Keratinocyte (primary cell): ENCODE results near the gene MDN1. TPM values are rescaled to one million over a fixed set of nuclear protein-coding genes. Genes with fewer than 3 reads are reported as not detected.

Experiments used
- DNase-seq: peaks from one replicate; pipeline ENCODE4 v3.0.0-alpha.2; 2011; ENCODE audit warnings: low read depth, missing footprints, low spot score
- FAIRE-seq: peaks from 2 replicates; lab custom pipeline; 2011; peaks lifted over from hg19 to GRCh38; lab: Jason Lieb, UNC
- H2AFZ ChIP-seq: 2 replicates; pipeline ENCODE4 v1.6.0; 2012; ENCODE audit warnings: low read length, control low read depth, inconsistent platforms; ENCODE audit not compliant: control insufficient read depth
- H3K27ac ChIP-seq: 2 replicates; pipeline ENCODE4 v1.5.1; 2011; ENCODE audit warnings: low read length; ENCODE audit not compliant: control insufficient read depth, insufficient read depth
- H3K27me3 ChIP-seq: 3 replicates; pipeline ENCODE4 v1.6.0; 2011; ENCODE audit warnings: low read length; ENCODE audit not compliant: control insufficient read depth, insufficient read depth; ENCODE audit errors: extremely low read depth
- H3K36me3 ChIP-seq, 2 experiments: 2 replicates in 1 of 2; 3 replicates in 1 of 2; pipeline ENCODE4 v1.5.1; 2011; ENCODE audit warnings: low read length in 2 of 2, mild to moderate bottlenecking in 1 of 2; ENCODE audit not compliant: control insufficient read depth in 2 of 2, insufficient read depth in 2 of 2; ENCODE audit errors: extremely low read depth in 1 of 2
- H3K4me1 ChIP-seq: 3 replicates; pipeline ENCODE4 v1.5.1; 2011; ENCODE audit warnings: low read length; ENCODE audit not compliant: control insufficient read depth, insufficient read depth; ENCODE audit errors: extremely low read depth
- H3K4me2 ChIP-seq: 3 replicates; pipeline ENCODE4 v1.6.0; 2011; ENCODE audit warnings: low read depth, low read length; ENCODE audit not compliant: control insufficient read depth, insufficient read depth; ENCODE audit errors: extremely low read depth
- H3K4me3 ChIP-seq, 3 experiments: fragments of 200-600 bp in 1 of 3; sonication (generic) in 1 of 3; 2 replicates in 2 of 3; 3 replicates in 1 of 3; pipeline ENCODE4 v1.5.1; 2011 to 2016; ENCODE audit warnings: low read length in 3 of 3, mild to moderate bottlenecking in 3 of 3, control low read depth in 2 of 3, inconsistent platforms in 1 of 3, low read depth in 1 of 3, mixed read lengths in 1 of 3, mixed run types in 1 of 3, moderate library complexity in 1 of 3; ENCODE audit not compliant: control insufficient read depth in 2 of 3, insufficient read depth in 2 of 3; ENCODE audit errors: extremely low read depth in 1 of 3
- H3K79me2 ChIP-seq: 2 replicates; pipeline ENCODE4 v1.6.0; 2012; ENCODE audit warnings: low read length; ENCODE audit not compliant: control insufficient read depth, insufficient read depth
- H3K9ac ChIP-seq: 3 replicates; pipeline ENCODE4 v1.6.0; 2011; ENCODE audit warnings: low read length; ENCODE audit not compliant: control insufficient read depth, insufficient read depth; ENCODE audit errors: extremely low read depth
- H3K9me1 ChIP-seq: 3 replicates; pipeline ENCODE4 v1.6.0; 2011; ENCODE audit warnings: low read length; ENCODE audit not compliant: control insufficient read depth, insufficient read depth; ENCODE audit errors: extremely low read depth
- H3K9me3 ChIP-seq: 2 replicates; pipeline ENCODE4 v1.5.1; 2012; ENCODE audit warnings: low read depth, low read length; ENCODE audit not compliant: control insufficient read depth
- H4K20me1 ChIP-seq: 3 replicates; pipeline ENCODE4 v1.6.0; 2011; ENCODE audit warnings: low read length; ENCODE audit not compliant: control insufficient read depth, insufficient read depth; ENCODE audit errors: extremely low read depth
- EZH2 ChIP-seq: IDR thresholded peaks from one replicate; pipeline ENCODE4 v1.6.1; 2012; ENCODE audit warnings: inconsistent platforms, mild to moderate bottlenecking, low read length, moderate library complexity
- dilution Hi-C: fragments of 300-500 bp; cut with MboI; formaldehyde crosslinking; loops from one replicate; pipeline ENCODE4 v1.7.0; 2020; ENCODE audit warnings: low sequenced_read_pairs; ENCODE audit not compliant: extremely low pct_ligation_motif_present
- polyA plus RNA-seq, 5 experiments: library from polyadenylated mRNA; depleted of rRNA in 3 of 5; stranded (reverse) in 3 of 5; stranded (forward) in 1 of 5; unstranded in 1 of 5; fragments of >200 nt; gene quantifications; 1 replicate in 1 of 5; 2 replicates in 3 of 5; 3 replicates in 1 of 5; pipeline versions ENCODE4 v1.2.1 to v1.2.3, GENCODE V29; 2011 to 2012; ENCODE audit warnings: missing spikeins in 2 of 5, low read depth in 1 of 5, low replicate concordance in 1 of 5
- TF ChIP-seq, protein P1 (sequence below), 3 experiments: IDR thresholded peaks in 1 of 3; conservative IDR thresholded peaks in 1 of 3; optimal IDR thresholded peaks in 1 of 3; 2 replicates in 2 of 3; 3 replicates in 1 of 3; pipeline versions ENCODE3 to v1.5.1; 2011; ENCODE audit warnings: low read length in 3 of 3, mild to moderate bottlenecking in 3 of 3, moderate library complexity in 2 of 3, control low read depth in 1 of 3, inconsistent platforms in 1 of 3; ENCODE audit not compliant: insufficient read depth in 2 of 3; ENCODE audit errors: extremely low read depth in 1 of 3

Gene MDN1
- polyA plus RNA-seq, 1 donor (not counting 4 experiments of a cell fraction or from before 2014, with no cell fraction given) = 16.0 TPM

DNA sequence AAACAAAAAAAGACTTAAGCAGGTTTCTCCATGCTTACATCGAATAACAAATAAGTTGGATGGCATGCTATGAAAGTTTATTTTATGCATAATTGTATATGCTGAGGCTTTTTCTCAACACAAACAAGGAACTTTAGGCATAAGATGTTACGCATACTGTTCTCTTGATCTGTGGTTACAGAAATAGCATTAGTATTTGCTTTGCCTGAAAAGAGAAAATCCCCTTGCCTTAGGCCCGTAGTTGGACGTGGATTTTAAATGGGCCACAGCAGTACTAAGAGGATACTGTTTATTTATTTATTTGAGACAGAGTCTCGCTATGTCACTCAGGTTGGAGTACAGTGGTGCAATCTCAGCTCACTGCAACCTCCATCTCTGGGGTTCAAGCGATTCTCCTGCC is 200.0 kb downstream of the MDN1 start:
- Histone ChIP-seq H3K36me3 (peaks cover 0 to 1% of the 10 kb centered on the region in 2 experiments), H3K9me3 (no peaks in the 10 kb centered on the region), H3K4me1 (no peaks in the 10 kb centered on the region), H3K27ac (no peak overlapping the region), H3K27me3 (no peaks in the 10 kb centered on the region), H3K9ac (no peak overlapping the region), H3K4me3 (no peak overlapping the region), H3K4me2 (no peak overlapping the region), H3K9me1 (no peaks in the 10 kb centered on the region), H4K20me1 (no peaks in the 10 kb centered on the region), H2AFZ (no peak overlapping the region), H3K79me2 (no peaks in the 10 kb centered on the region)
- FAIRE-seq (no peak), DNase-seq (no peak)
- dilution Hi-C loops = no loop called here
- TF ChIP-seq EZH2 = no peak
- TF ChIP-seq, protein P1, sequence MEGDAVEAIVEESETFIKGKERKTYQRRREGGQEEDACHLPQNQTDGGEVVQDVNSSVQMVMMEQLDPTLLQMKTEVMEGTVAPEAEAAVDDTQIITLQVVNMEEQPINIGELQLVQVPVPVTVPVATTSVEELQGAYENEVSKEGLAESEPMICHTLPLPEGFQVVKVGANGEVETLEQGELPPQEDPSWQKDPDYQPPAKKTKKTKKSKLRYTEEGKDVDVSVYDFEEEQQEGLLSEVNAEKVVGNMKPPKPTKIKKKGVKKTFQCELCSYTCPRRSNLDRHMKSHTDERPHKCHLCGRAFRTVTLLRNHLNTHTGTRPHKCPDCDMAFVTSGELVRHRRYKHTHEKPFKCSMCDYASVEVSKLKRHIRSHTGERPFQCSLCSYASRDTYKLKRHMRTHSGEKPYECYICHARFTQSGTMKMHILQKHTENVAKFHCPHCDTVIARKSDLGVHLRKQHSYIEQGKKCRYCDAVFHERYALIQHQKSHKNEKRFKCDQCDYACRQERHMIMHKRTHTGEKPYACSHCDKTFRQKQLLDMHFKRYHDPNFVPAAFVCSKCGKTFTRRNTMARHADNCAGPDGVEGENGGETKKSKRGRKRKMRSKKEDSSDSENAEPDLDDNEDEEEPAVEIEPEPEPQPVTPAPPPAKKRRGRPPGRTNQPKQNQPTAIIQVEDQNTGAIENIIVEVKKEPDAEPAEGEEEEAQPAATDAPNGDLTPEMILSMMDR (optimal IDR thresholded peaks at IDR 0.05 in 1 of 3, IDR thresholded peaks at IDR 0.05 in 1 of 3, conservative IDR thresholded peaks at IDR 0.05 in 1 of 3; ENCODE audit: extremely low read depth in 1 of 3, insufficient read depth in 2 of 3, low read length in 3 of 3) = no peak

DNA sequence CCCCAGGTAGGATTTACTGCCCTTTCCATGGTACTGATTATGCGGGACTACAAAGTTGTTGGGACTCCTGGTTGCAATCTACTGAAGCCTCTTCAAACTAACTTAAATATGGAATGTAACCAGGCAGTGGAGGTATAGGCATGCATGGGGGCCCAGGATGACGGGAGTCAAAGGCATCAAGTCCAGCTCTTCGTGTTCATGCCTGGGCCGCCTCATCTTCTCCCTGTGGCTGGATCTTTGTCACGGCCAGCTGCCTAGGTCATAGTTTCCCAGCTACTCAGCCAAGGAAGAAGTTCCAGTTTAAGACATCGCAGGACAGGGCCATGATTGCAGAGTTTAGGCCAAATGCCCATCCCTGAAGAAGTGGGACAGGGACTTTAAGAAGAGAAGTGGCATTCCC is 201.6 kb downstream of the MDN1 start:
- DNase-seq (no peak), FAIRE-seq (no peak)
- no peak overlapping the region for H3K27ac ChIP-seq
- TF ChIP-seq, protein P1 (optimal IDR thresholded peaks at IDR 0.05 in 1 of 3, IDR thresholded peaks at IDR 0.05 in 1 of 3, conservative IDR thresholded peaks at IDR 0.05 in 1 of 3; ENCODE audit: extremely low read depth in 1 of 3, insufficient read depth in 2 of 3, low read length in 3 of 3) = no peak
- TF ChIP-seq EZH2 = no peak
- H3K36me3 ChIP-seq = peaks cover 0 to 1% of the 10 kb centered on the region in 2 experiments
- dilution Hi-C loops = no loop called here
- no peak overlapping the region for H2AFZ ChIP-seq
- H3K9ac ChIP-seq = no peak overlapping the region
- H4K20me1 ChIP-seq = no peaks in the 10 kb centered on the region
- H3K4me3 ChIP-seq = no peak overlapping the region
- H3K9me3 ChIP-seq = no peaks in the 10 kb centered on the region
- H3K79me2 ChIP-seq = no peaks in the 10 kb centered on the region
- no peak overlapping the region for H3K4me2 ChIP-seq
- H3K27me3 ChIP-seq = no peaks in the 10 kb centered on the region
- H3K9me1 ChIP-seq = no peaks in the 10 kb centered on the region
- H3K4me1 ChIP-seq = no peaks in the 10 kb centered on the region
